ENCODE data around the gene HCN2. TPM values are rescaled to one million over a fixed set of nuclear protein-coding genes. Genes with fewer than 3 reads are reported as not detected.

The HCN2 gene
- total RNA-seq (1 to 10 TPM in 4 of 5 donors, under 1 TPM in 1; 0.93 to 4.4 (median 3.6) TPM), total RNA-seq (0.08 to 3.6 (median 1.5) reads per million in 29 experiments)
- total RNA-seq (2013): 0.76 TPM

GRCh38 chr19:589693-590395, at the start of gene HCN2:
Gene HCN2, plus strand, starts transcription at chr19:589881. Its CDS starts 65 bp downstream, at chr19:589946.
- Mint-ChIP-seq H3K4me3 (peak within 1 kb of the TSS; percentile 28 to 53 (median 49)), H3K27ac (no peak within 1 kb of the TSS), H3K4me1 (peaks cover 0 to 15% (median 10%) of the 10 kb centered on the region in 3 donors), H3K27me3 (peaks cover 4 to 20% of the 10 kb centered on the region in 2 donors), H3K36me3 (no peaks in the 10 kb centered on the region), H3K9me3 (no peaks in the 10 kb centered on the region)
- Histone ChIP-seq H3K9me3 (no peaks in the 10 kb centered on the region), H3K27ac (ENCODE audit: low read length) (no peak within 1 kb of the TSS), H3K27me3 (replicated peaks in 1 of 2; ENCODE audit: control insufficient read depth in 2 of 2, extremely low read depth in 1 of 2, insufficient read depth in 2 of 2, low read length in 1 of 2) (peaks cover 0 to 68% of the 10 kb centered on the region in 2 experiments), H3K4me3 (ENCODE audit: control insufficient read depth in 1 of 2, extremely low read depth in 1 of 2, low read length in 1 of 2) (peak within 1 kb of the TSS in 1 of 2 donors; percentile 45), H3K4me1 (ENCODE audit: control insufficient read depth in 1 of 2, extremely low read depth in 1 of 2, insufficient read depth in 2 of 2, low read length in 2 of 2) (peaks cover 0 to 28% of the 10 kb centered on the region in 2 experiments), H3K36me3 (ENCODE audit: control insufficient read depth in 2 of 2, extremely low read depth in 1 of 2, insufficient read depth in 1 of 2, low read length in 1 of 2) (no peaks in the 10 kb centered on the region)
- DNase-seq (no peak), ATAC-seq (replicated peaks in 1 of 4) (peak in 3 of 4 experiments; percentile 3 to 11 (median 10))
- ChIA-PET POLR2A (no interaction called here), CTCF (interaction anchor here in 1 of 2 donors (0.6 kb wide), 1 partner anchor 27 kb away, joined by 6 read pairs; no protein-coding TSS in a partner anchor)
- WGBS (ENCODE audit: insufficient coverage): under 1% methylated on average over 92 of the region's 132 CpGs

GRCh38 chr19:540867-541637, 48.6 kb upstream of the HCN2 start:
- ATAC-seq (replicated peaks in 1 of 4) (no peak), DNase-seq (no peak)
- Histone ChIP-seq H3K9me3 (no peaks in the 10 kb centered on the region), H3K27ac (ENCODE audit: low read length) (no peak overlapping the region), H3K4me1 (ENCODE audit: control insufficient read depth in 1 of 2, extremely low read depth in 1 of 2, insufficient read depth in 2 of 2, low read length in 2 of 2) (peaks cover 9 to 34% of the 10 kb centered on the region in 2 experiments), H3K27me3 (replicated peaks in 1 of 2; ENCODE audit: control insufficient read depth in 2 of 2, extremely low read depth in 1 of 2, insufficient read depth in 2 of 2, low read length in 1 of 2) (no peaks in the 10 kb centered on the region), H3K4me3 (ENCODE audit: control insufficient read depth in 1 of 2, extremely low read depth in 1 of 2, low read length in 1 of 2) (no peak overlapping the region), H3K36me3 (ENCODE audit: control insufficient read depth in 2 of 2, extremely low read depth in 1 of 2, insufficient read depth in 1 of 2, low read length in 1 of 2) (peaks cover 19 to 35% of the 10 kb centered on the region in 2 donors)
- peaks cover 8% of the 10 kb centered on the region for H3K36me3 Mint-ChIP-seq
- H3K9me3 Mint-ChIP-seq: no peaks in the 10 kb centered on the region
- no peak overlapping the region for H3K4me3 Mint-ChIP-seq
- ChIA-PET CTCF (no interaction called here), POLR2A (no interaction called here)
- H3K27ac Mint-ChIP-seq: no peak overlapping the region
- no peaks in the 10 kb centered on the region for H3K27me3 Mint-ChIP-seq
- peaks cover 21 to 22% (median 22%) of the 10 kb centered on the region in 3 donors for H3K4me1 Mint-ChIP-seq
- WGBS (ENCODE audit: insufficient coverage): 95% methylated on average over 46 of the region's 51 CpGs

DNA sequence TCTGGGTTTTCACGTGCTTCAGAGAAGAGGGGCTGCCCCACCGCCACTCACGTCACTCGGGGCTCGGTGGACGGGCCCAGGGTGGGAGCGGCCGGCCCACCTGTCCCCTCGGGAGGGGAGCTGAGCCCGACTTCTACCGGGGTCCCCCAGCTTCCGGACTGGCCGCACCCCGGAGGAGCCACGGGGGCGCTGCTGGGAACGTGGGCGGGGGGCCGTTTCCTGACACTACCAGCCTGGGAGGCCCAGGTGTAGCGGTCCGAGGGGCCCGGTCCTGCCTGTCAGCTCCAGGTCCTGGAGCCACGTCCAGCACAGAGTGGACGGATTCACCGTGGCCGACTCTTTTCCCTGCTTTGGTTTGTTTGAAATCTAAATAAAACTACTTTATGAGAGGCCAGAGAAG, 48.0 kb upstream of the HCN2 start:
- Histone ChIP-seq H3K27ac (ENCODE audit: low read length) (no peak overlapping the region), H3K36me3 (ENCODE audit: control insufficient read depth in 2 of 2, extremely low read depth in 1 of 2, insufficient read depth in 1 of 2, low read length in 1 of 2) (peaks cover 16 to 29% of the 10 kb centered on the region in 2 donors), H3K9me3 (no peaks in the 10 kb centered on the region), H3K4me1 (ENCODE audit: control insufficient read depth in 1 of 2, extremely low read depth in 1 of 2, insufficient read depth in 2 of 2, low read length in 2 of 2) (peaks cover 9 to 38% of the 10 kb centered on the region in 2 experiments), H3K4me3 (ENCODE audit: control insufficient read depth in 1 of 2, extremely low read depth in 1 of 2, low read length in 1 of 2) (no peak overlapping the region), H3K27me3 (replicated peaks in 1 of 2; ENCODE audit: control insufficient read depth in 2 of 2, extremely low read depth in 1 of 2, insufficient read depth in 2 of 2, low read length in 1 of 2) (no peaks in the 10 kb centered on the region)
- Mint-ChIP-seq H3K4me3 (no peak overlapping the region), H3K4me1 (peaks cover 21 to 22% (median 22%) of the 10 kb centered on the region in 3 donors), H3K36me3 (peaks cover 8% of the 10 kb centered on the region), H3K27ac (no peak overlapping the region), H3K9me3 (no peaks in the 10 kb centered on the region), H3K27me3 (no peaks in the 10 kb centered on the region)
- DNase-seq: no peak
- no peak for ATAC-seq (replicated peaks in 1 of 4)
- WGBS (ENCODE audit: insufficient coverage): 93% methylated on average over 22 of the region's 26 CpGs
- ChIA-PET POLR2A (no interaction called here), CTCF (no interaction called here)

GRCh38 chr19:542173-542866, 47.4 kb upstream of the HCN2 start:
- no peak for DNase-seq

DNA sequence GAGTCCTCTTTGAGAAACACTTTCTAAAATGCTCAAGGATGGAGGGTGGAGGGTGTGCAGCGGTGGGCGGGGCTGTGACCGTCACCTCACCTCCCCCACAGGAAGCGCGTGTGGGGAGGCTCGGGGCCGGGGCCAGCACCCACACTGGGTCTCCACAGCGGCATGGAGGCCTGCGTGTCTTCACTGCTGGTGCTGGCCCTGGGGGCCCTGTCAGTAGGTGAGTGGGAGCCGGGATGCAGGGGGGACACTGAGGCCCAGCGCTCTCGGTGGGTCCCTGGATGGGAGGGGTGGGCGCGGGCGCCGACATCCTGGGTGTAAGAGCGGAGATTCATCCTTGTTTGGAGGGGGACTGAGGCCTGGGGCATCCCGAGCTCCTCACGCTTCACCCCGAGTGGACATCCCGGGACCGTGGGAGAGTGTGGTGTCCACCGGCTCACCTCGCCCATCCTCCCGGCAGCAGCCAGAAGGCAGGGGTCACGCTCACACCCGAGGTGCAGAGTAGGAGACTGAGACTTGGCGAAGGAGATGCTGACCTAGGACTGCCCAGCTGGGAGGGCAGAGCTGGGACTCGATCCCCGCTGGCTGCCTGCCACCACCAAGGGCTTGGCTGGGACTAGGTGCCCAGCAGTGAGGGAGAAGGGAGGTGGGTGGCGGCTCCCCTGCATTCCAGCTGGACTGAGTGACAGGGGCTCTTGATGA, 45.6 kb upstream of the HCN2 start, which contains the start of gene GZMM:
GZMM (plus strand) TSS at position 144 of the 699 bp plus-strand sequence; CDS start at position 163, 19 bp downstream.
- POLR2A ChIA-PET: interaction anchor here in 1 of 2 donors (0.7 kb wide), 1 partner anchor 13 kb away, joined by 6 read pairs; the partner anchor contains the start of gene CDC34
- H3K27ac Mint-ChIP-seq: peak within 1 kb of the TSS; percentile 89
- peaks cover 7% of the 10 kb centered on the region for H3K36me3 Mint-ChIP-seq
- peaks cover 9 to 57% of the 10 kb centered on the region in 2 experiments for H3K4me1 ChIP-seq (ENCODE audit: control insufficient read depth in 1 of 2, extremely low read depth in 1 of 2, insufficient read depth in 2 of 2, low read length in 2 of 2)
- ATAC-seq (replicated peaks in 1 of 4) (peak; percentile 95 to 98 (median 96)), DNase-seq (peak; percentile 54 to 91 (median 83))
- 8% methylated on average over 14 of the region's 31 CpGs for WGBS (ENCODE audit: insufficient coverage)
- H3K9me3 ChIP-seq: no peaks in the 10 kb centered on the region
- H3K27me3 Mint-ChIP-seq: no peaks in the 10 kb centered on the region
- peak within 1 kb of the TSS; percentile 83 to 88 (median 87) for H3K4me3 Mint-ChIP-seq
- no peaks in the 10 kb centered on the region for H3K9me3 Mint-ChIP-seq
- CTCF ChIA-PET: no interaction called here
- peaks cover 10 to 37% of the 10 kb centered on the region in 2 donors for H3K36me3 ChIP-seq (ENCODE audit: control insufficient read depth in 2 of 2, extremely low read depth in 1 of 2, insufficient read depth in 1 of 2, low read length in 1 of 2)
- peak within 1 kb of the TSS; percentile 83 for H3K27ac ChIP-seq (ENCODE audit: low read length)
- H3K4me3 ChIP-seq (ENCODE audit: control insufficient read depth in 1 of 2, extremely low read depth in 1 of 2, low read length in 1 of 2): peak within 1 kb of the TSS; percentile 79 to 92
- peaks cover 21 to 30% (median 22%) of the 10 kb centered on the region in 3 donors for H3K4me1 Mint-ChIP-seq
- no peaks in the 10 kb centered on the region for H3K27me3 ChIP-seq (replicated peaks in 1 of 2; ENCODE audit: control insufficient read depth in 2 of 2, extremely low read depth in 1 of 2, insufficient read depth in 2 of 2, low read length in 1 of 2)

More at GRCh38 chr19:542173-542866, 47.4 kb upstream of the HCN2 start:
- no peak overlapping the region for H3K4me3 Mint-ChIP-seq
- H3K9me3 Mint-ChIP-seq: no peaks in the 10 kb centered on the region
- Histone ChIP-seq H3K27ac (ENCODE audit: low read length) (no peak overlapping the region), H3K4me3 (ENCODE audit: control insufficient read depth in 1 of 2, extremely low read depth in 1 of 2, low read length in 1 of 2) (no peak overlapping the region), H3K36me3 (ENCODE audit: control insufficient read depth in 2 of 2, extremely low read depth in 1 of 2, insufficient read depth in 1 of 2, low read length in 1 of 2) (peaks cover 16 to 27% of the 10 kb centered on the region in 2 donors), H3K4me1 (ENCODE audit: control insufficient read depth in 1 of 2, extremely low read depth in 1 of 2, insufficient read depth in 2 of 2, low read length in 2 of 2) (peaks cover 9 to 44% of the 10 kb centered on the region in 2 experiments), H3K9me3 (no peaks in the 10 kb centered on the region), H3K27me3 (replicated peaks in 1 of 2; ENCODE audit: control insufficient read depth in 2 of 2, extremely low read depth in 1 of 2, insufficient read depth in 2 of 2, low read length in 1 of 2) (no peaks in the 10 kb centered on the region)
- no peak for ATAC-seq (replicated peaks in 1 of 4)
- no peaks in the 10 kb centered on the region for H3K27me3 Mint-ChIP-seq
- 89% methylated on average over 30 of the region's 34 CpGs for WGBS (ENCODE audit: insufficient coverage)
- peaks cover 8% of the 10 kb centered on the region for H3K36me3 Mint-ChIP-seq
- ChIA-PET CTCF (no interaction called here), POLR2A (no interaction called here)
- H3K27ac Mint-ChIP-seq: no peak overlapping the region
- H3K4me1 Mint-ChIP-seq: peaks cover 21 to 22% (median 22%) of the 10 kb centered on the region in 3 donors
